SH-SY5Y (cell line): ENCODE results near the gene TFPI2.

Experiments used
- GATA2 ChIP-seq: IDR thresholded peaks from 2 replicates; pipeline ENCODE4 v1.6.1; 2011; ENCODE audit warnings: mild to moderate bottlenecking, low read depth, low read length
- GATA3 ChIP-seq: IDR thresholded peaks from 2 replicates; pipeline ENCODE4 v1.6.1; 2011; ENCODE audit warnings: low read depth, mild to moderate bottlenecking, low read length, moderate library complexity

TFPI2 gene, protein sequence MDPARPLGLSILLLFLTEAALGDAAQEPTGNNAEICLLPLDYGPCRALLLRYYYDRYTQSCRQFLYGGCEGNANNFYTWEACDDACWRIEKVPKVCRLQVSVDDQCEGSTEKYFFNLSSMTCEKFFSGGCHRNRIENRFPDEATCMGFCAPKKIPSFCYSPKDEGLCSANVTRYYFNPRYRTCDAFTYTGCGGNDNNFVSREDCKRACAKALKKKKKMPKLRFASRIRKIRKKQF

DNA sequence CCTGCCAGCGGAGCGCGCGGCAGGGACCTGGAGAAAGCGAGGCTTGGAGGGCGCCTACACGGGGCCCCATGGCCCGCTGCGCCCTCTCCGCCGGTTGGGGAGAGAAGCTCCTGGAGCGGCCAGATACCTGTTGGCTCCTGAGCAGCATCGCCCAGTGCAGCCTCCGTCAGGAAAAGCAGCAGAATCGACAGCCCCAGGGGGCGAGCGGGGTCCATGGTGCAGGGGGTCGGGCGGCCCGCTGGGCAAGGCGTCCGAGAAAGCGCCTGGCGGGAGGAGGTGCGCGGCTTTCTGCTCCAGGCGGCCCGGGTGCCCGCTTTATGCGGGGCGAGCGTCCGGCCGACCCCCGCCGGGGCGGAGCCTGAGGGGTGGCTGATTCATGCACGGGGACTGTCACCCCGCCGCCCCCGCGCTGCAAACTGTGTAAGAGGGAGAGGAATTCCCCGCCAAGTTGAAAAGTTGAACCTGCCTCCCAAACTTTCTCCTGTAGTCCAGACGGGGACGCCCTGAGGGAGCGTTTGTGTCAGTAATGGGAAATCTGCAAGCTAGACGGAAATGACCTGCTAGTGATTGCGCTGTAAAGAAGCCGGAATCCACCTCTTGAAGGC is at the start of gene TFPI2:
Gene TFPI2, minus strand, starts transcription at position 290 of the 605 bp plus-strand sequence. Its CDS starts 75 bp downstream, at position 215.
- TF ChIP-seq GATA2: no peak; the same call in 1 of the 2 replicates
- TF ChIP-seq GATA3: no peak

DNA sequence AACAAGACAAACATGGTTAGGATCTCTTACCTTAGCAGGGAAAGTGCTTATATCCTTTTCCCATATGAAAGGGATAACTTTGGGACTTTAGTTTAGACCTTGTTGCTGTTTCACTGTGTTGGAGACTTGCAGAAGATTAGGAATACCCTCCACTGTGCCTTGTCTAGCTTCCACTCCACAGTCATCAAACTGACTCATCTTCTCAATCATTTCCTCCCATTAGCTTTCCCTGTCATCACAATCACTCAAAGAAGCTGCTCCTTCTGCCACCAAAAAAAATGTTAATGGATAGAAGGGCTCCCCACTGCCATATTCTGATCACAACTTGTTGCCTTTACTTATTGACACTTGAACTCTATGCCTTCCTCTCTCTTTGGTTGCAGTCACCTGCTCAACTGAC is 47.7 kb upstream of the TFPI2 start:
- TF ChIP-seq GATA3: no peak
- TF ChIP-seq GATA2: no peak

DNA sequence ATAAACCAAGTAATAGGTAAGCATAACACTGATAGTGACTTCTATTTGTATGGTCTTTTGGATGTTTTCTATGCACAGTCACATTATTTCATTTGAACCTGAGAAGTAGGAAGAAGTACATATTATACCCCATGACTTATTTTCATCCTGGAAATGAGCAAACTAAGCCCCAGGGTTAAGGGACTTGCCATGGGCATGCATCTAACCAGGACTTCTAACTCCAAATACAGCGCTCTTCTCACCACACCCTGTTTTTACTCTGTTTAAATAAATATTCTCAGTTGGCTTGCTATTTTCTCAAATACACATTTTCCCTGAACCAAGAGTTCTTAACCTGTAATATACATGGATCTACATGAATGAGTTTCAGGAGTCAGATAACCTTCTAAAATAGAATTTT is 47.3 kb upstream of the TFPI2 start:
- TF ChIP-seq GATA2 (no peak), GATA3 (no peak)

DNA sequence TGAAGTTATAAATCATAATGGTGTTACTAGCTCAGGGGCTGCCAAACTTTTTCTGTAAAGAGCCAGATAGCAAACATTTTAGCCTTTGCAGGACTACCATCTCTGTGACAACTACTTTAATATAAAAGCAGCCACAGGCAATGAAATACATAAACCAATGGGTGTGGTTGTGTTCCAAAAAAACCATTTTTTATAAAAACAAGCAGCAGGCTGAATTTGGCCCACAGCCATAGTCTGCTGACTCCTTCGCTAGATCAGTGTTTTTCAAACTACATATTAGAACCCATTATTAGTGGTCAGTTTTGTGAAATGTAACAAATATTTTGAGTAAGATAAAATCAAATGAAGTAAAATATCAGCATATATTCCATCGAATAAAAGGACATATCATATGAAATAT is 44.5 kb upstream of the TFPI2 start:
- no peak for TF ChIP-seq GATA2
- TF ChIP-seq GATA3: no peak

DNA sequence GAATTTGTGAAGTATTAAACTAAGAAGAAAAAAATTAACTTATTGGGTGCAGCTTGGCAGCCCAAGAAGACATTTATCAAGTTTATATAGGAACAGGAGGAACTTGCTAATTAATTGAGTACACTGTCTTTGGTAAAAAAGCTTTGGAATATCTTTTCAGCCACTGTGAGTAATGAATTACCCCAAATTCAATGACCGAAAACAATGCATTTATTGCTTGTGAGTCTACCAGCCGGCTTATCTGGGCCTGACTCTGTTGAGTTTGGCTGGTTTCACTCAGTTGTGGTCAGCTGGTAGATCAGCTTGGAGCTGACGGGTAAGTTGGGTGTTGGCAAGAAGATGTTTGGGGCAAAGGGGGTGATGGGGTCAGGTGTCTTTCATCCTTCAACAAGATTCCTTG is 42.6 kb upstream of the TFPI2 start:
- no peak for TF ChIP-seq GATA2
- no peak for TF ChIP-seq GATA3

DNA sequence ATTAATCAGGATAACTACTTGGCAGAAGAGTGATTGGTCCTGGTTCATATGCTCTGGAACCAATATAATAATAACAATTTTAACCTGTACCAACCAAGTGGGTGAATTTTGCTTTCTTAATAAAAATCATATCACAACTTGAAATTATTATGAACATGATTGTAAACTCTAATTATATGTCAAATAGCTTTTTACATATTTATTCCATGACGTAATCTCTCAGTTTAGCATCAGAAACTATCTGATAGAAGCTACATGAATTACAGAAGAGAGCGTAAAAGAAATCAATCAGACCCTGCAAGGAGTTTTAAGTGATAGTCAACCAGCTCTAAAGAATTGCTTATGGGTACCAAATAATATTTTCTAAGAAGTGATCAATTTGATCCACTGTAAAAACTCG is 41.1 kb upstream of the TFPI2 start:
- TF ChIP-seq GATA2 (no peak), GATA3 (no peak)

DNA sequence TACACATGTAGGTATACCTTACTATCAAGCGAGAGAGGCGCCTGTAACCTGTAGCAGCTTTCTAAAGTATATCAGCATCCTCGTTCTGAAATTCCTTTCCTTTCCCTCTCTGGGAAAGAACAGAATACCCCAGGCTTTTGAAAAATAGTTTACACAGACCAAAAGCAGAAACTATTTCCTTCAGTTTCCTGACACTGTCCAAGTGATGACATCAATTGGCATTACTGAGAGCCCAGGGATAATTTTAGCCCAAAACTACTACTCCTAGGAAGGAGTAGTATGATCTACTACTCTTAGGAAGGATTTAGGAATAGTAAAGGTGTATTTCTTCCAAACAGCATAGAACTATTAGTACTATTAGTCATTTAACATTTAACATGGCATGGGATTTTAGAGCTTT is 37.0 kb upstream of the TFPI2 start:
- TF ChIP-seq GATA3 (no peak), GATA2 (no peak)

DNA sequence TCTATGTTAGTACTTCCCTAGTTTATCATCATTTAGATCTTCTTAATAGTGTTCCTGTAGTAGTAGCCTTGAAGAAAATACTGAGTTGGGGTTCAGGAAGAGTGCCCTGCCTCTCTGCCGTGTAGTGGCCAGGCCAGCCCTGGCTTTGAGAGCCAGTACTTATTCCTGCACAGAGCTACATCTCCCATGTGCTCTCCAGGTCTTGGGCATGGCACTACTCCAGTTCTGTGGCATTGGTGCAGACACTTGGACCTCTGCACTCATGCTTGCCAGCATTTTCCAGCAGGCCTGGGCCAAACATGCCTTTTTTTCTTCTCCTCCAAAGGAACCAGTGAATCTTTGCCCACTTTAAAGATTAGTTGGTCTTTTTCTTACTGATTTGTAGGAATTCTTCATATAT is 36.2 kb upstream of the TFPI2 start:
- no peak for TF ChIP-seq GATA3
- no peak for TF ChIP-seq GATA2

DNA sequence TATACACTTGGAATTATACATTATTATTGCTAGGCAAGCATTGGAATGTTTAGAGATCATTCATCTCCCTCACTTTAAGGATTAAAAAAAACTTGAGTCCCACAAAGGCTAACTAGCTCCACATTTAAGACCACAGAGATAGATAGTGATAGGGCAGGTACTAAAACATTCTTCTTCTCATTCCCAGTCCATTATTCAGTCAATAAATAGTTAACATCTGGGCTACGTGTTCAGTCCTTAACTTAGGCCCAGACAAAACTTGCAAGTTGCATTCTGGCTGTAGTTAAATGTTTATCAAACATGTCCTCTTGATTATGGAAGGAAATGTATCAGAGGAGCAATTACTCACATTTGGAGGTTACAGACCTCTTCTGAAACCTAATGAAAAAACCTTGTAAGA is 33.4 kb upstream of the TFPI2 start:
- no peak for TF ChIP-seq GATA3
- TF ChIP-seq GATA2: no peak

DNA sequence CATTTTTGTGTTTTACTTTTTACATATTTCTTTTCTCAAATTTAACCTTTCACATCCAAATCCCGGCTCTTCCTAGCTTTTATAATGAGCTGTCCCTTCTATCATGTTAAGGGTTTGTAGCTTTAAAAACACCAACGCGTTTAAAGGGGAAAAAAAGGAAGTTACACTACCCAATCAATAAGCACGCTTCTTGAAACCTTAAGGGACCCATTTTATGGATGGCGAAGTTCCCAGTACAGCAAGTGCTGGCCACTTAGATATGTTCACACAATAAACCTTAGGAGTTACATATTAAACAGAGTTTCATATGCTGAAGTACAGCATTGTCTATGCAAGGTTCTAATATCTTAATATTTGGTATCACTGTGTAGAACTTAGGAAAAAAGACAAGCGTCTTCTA is 32.7 kb upstream of the TFPI2 start:
- TF ChIP-seq GATA2: no peak
- TF ChIP-seq GATA3: no peak

DNA sequence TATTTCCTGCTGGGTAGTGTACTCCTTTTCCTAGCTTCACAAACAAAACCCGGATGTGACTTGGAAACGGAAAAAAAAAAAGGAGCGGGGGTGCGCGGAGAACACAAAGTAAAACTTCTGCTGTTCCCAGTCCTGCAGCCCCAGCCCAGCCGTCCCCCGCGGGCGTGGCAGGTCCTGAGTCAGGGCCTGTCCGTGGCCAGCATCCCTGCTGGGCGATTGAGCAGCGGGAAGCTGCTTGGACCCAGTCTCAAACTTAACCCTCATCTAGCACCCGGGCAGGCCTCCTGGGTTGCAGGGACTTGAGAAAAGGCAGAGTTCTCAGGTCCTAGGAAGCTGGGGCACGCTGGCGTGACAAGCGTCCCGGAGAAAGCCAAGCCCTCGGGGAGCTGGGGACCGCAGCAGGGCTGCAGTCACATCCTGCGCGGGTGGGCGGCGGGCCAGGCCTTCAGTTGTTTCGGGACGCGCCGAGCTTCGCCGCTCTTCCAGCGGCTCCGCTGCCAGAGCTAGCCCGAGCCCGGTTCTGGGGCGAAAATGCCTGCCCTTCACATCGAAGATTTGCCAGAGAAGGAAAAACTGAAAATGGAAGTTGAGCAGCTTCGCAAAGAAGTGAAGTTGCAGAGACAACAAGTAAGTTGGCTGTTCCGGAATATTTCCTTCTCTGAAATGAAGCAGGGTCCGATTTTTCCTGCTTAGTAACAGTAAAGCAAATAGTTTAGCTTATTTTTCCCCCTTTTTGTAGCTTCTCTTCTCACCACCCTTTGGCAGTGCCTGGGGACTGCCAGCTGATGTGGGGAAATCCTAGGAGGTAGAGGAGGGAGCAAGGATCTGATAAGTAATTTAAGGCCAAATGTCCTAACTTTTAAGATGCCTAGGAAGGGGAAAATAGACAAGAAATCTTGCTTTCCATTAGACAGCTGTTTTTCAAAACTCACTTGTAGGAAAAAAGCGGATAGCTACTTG is 31.3 kb upstream of the TFPI2 start, which contains the start of gene GNG11:
Gene GNG11, plus strand, starts transcription at position 129 of the 960 bp plus-strand sequence. Its CDS starts 403 bp downstream, at position 532.
- peak; percentile 12; the same call in 1 of the 2 replicates for TF ChIP-seq GATA2
- no peak for TF ChIP-seq GATA3

DNA sequence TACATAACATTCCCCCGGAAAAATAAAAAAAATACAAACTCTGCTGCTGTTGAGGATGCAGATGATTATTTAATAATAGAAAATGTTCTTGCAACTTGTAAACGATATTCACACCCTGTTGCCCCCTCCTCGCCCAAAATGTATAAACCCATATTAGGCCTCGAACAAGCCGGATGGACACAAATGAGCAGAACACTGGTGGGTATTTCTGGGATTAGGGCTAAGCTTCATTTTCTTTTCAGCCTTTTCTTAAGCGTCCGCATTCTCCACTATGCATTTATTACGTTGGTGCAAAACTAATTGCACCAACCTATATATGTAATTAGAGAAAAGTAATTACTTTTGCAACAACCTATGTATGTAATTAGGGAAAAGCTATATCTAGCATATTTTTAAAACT is 30.6 kb upstream of the TFPI2 start:
- TF ChIP-seq GATA2 (no peak), GATA3 (no peak)

DNA sequence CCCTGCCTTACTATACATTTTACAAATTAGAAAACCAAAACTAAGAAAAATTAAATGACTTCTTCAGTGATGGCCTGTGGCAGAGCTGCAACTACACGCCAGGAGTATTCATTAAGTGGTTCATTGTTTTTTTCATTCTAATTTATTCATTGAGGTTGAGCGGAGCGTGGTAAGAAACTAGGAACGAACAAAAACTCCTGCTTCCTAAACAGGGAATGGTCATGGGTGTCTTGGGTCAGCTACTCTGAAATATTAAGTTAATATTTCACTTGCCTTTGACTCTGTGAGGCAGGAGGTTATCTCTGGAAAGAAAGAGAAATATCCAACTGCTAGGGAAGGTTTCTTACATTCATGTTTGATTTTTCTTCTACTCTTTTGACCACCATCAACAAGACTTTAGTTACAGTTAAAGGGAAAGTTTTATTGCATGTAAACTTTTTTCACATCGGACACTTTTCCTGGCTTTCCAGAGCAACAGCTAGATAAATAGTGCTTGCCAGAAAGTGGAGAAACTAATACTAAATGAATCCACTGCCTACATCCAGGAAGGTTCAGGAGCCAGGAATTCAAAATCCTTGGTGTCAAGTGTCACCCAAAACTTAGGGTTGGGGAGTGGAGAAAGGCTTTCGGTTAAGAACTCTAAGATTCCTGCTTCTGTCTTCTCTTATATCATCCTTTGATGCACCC is 30.1 kb upstream of the TFPI2 start:
- TF ChIP-seq GATA2 (no peak), GATA3 (no peak)

DNA sequence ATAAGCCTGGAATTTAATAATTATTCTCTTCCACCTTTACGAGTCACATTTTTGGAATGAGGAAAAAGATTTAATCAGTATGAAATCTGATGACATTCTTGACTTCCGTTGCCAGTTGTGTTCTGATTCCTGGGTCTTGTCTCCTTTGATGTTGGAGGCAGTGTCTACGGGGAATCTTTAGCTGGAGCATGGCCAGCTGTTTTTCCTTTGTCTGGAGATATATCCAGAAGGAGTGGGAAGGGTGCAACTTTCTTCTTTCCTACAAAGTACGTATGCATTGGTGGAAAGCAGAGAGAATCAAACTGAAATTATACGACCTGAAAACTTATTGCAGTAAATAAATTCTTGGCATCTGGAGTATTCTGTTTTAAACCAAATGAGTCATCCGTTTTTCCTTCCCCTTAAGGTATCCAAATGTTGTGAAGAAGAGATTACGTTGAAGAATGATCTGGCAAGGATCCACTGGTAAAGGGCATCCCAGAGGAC is 24.1 kb upstream of the TFPI2 start:
- TF ChIP-seq GATA3 (no peak), GATA2 (no peak)
